HG03066 (cell line): ENCODE measurements around the gene BRIP1.
"Not testable (repeated sequence)": the region's sequence is repeated elsewhere in the genome, so short reads cannot be mapped to it uniquely, and the experiment has no call there.

Source experiments
- ATAC-seq: cut with Tn5 transposase; IDR thresholded peaks from one replicate; pipeline ENCODE4 v1.9.1; 2021; ENCODE audit warnings: low read depth; ENCODE audit not compliant: unreplicated experiment

The BRIP1 gene

DNA sequence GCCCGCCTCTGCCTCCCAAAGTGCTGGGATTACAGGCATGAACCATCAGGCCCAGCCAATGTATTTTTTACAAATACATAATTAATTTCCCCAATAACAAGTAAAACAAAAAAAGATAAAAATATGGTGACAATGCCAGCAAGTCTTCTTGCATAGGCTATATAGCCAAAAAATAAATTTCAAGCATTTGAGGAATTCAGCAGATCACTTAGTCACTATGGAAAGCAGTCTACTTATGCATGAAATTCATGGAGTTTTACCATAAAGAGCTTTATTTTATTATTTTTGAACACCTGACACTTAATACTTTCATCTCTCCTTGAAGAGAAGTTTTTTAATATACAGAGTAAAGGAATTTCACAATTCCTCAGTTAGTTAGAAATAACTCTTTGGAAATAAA lies 56.4 kb downstream of the BRIP1 start:
- no peak for ATAC-seq

GRCh38 chr17:61806081-61806828 lies 57.1 kb downstream of the BRIP1 start:
- ATAC-seq: no peak

DNA sequence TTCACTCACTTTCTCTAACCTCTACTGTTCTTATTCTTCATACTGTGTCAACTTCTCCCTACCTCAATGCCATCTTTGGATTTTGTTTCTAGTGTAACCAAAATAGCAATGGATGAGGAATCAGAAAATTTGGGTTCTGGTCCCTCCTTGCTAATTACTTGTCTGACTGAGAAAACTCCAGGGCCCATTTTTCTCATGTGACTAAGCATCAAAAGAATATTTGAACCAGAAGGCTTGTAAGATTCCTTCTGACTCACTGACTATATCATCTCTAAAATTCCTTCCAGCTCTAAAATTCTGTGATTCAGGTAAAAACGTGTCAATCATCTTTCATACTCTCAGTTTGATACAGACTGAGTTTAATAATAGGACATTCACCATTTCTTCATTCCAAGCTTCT lies 57.9 kb downstream of the BRIP1 start:
- no peak for ATAC-seq

DNA sequence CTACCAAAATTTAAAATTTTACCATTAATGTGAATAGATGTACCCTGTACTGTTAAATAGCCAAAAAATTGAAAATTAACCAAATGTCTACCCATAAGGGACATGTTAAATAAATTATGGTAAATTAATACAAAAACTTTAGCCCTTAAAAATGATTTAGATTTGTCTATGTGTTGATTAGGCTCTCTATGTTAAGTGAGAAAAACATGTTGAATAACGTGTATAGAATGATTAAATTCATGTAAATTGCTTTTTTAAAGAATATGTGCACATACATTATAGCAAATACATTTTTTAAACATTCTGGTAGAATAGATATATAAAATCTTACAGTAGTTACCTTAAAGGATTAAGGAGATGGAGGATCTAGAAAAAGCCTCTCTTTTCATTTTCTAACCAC lies 59.5 kb downstream of the BRIP1 start:
- ATAC-seq: no peak

DNA sequence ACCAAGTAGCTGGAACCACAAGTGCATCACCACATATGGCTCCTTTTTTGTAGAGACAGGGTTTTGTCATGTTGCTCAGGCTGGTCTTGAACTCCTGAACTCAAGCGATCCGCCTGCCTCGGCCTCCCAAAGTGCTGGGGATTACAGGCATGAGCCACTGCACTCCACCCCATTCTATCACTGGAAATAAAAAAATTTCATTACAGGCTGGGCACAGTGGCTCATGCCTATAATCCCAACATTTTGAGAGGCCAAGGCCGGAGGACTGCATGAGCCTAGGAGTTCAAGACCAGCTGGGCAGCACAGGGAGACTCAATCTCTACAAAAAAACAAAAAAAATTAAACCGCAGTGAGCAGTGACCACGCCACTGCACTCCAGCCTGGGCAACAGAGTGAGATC lies 60.1 kb downstream of the BRIP1 start:
- no peak for ATAC-seq

GRCh38 chr17:61799812-61800484 lies 63.4 kb downstream of the BRIP1 start:
- no peak for ATAC-seq

DNA sequence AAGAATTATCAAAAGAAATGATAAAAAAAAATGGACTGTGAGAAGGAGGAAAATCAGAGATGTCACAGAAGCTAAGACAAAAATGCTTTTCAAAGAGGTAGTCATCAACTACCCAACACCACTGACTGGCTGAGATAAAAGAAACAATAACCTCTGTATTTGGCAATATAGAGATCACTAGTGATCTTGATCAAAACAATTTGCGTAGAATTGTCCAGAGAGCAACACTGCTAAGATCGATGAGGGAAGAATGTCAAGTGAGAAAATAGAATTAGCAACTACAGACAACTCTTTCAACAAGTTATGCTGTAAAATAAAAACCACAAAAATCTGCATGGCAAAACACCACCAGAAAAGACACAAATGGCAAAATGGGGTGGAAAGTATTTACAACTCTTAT lies 66.0 kb downstream of the BRIP1 start:
- ATAC-seq: no peak

DNA sequence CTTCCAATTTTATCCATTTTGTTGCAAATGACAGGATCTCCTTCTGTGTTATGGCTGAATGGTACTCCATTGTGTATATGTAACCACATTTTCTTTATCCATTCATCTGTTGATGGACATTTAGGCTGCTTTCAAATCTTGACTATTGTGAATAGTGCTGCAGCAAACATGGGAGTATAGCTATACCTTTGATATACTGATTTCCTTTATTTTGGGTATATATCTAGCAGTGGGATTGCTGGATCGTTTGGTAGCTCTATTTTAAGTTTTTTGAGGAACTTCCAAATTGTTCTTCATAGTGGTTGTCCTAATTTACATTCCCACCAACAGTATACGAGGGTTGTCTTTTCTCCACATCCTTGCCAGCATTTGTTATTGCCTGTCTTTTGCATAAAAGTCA lies 67.8 kb downstream of the BRIP1 start:
- no peak for ATAC-seq

- ATAC-seq: no peak
Observed at GRCh38 chr17:61794792-61795191, 68.5 kb downstream of the BRIP1 start.

- no peak for ATAC-seq
Observed at GRCh38 chr17:61794242-61794641, 69.1 kb downstream of the BRIP1 start.

GRCh38 chr17:61793565-61793964 lies 69.8 kb downstream of the BRIP1 start:
- ATAC-seq: no peak

- ATAC-seq: no peak
Observed at GRCh38 chr17:61789872-61790271, 73.5 kb downstream of the BRIP1 start.

DNA sequence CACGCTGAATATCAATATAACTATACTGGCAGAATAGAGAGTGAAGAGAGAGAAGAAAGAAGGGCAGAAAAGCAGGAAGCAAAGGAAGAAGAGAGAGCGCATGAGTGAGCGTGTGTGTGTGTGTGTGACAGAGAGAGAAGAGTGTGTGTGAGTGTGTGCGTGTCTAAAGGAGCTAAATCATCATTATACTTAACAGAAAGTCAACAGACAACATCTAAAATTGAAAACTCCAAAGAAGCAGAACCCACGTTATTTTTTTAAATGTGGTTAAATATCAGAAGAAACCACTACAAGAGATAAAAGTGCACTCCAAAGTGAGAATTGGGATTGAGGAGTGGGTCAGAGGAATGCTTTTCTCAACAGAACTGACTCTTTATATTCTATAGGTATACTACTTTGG lies 77.2 kb downstream of the BRIP1 start:
- ATAC-seq: no peak

GRCh38 chr17:61784510-61784909 lies 78.8 kb downstream of the BRIP1 start:
- ATAC-seq: peak; percentile 45

DNA sequence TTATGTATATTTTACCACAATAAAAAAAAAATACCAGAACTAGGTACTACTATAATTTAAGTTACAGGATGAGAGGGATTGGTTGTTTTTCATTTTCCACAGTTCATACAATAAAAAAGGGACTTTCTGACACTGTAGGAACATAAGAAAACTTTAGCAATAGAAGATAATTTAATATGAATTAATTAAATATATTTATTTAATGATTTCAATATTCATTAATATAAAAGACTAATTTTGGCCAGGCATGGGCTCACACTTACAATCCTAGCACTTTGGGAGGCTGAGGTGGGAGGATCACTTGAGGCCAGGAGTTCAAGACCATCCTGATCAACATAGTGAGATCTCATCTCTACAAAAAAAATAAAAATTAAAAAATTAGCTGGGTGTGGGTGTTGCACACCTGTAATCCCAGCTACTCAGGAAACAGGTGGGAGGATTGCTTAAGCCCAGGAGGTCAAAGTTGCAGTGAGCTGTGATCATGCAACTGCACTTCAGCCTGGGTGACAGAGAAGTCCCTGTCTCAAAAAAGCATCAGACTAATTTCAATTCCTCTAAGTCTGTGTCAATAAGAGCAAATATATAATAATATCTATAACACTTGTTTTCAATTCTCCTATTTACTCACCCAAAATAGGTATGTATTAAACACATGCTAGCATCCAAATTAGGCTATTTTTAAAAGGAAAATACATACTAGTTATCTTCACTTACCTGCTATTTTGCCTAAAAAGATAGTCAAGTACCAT lies 79.6 kb downstream of the BRIP1 start:
- ATAC-seq: peak; percentile 65

DNA sequence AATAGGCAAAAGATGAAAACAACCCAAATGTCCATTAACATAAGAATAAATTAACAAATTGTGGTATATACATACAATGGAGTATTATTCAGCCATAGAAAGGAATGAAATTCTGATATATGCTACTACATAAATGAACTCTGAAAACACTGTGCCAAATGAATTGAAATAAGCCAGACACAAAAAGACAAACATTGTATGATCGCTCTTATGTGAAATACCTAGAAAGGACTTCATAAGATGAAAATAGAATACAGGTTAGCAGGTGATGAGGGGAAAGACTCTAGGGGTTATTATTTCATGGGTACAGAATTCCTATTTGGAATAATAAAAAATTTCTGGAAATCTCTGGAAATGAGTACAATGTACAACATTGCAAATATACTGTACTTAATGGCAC lies 80.2 kb downstream of the BRIP1 start:
- no peak for ATAC-seq

DNA sequence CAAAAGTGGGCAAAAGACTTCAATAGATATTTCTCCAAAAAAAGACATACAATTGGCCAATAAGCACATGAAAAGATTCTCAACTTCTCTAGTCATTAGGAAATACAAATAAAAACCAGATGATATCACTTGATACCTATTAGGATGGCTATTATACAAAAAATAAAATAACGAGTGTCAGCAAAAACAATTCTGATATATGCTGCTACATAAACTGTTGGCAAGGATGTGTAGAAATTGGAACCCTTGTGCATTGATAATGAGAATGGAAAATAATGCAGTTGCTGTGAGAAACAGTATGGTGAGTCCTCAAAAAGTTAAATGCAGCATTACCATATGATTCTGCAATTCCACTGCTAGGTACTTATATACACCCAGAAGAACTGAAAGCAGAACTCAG lies 80.6 kb downstream of the BRIP1 start:
- ATAC-seq: no peak

- no peak for ATAC-seq
Observed at GRCh38 chr17:61775364-61775763, 88.0 kb downstream of the BRIP1 start.

DNA sequence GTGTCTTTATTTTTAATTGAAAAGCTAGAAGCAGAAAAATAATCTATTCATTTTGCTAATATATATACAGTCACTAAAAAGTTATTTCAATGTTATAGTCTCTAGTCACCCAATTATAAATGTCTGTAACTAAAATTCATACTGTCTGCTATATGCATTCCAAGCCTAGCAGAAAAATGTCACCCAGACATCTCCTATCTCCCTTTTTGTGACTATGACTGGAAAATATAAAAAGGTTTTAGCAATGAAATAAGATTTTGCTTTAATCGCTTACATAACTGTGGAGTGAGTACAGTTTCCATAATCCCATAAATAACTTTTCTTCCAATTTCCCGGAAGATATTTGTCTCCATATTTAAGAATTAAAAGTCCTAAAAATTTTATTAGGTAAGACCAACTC lies 88.6 kb downstream of the BRIP1 start:
- no peak for ATAC-seq

GRCh38 chr17:61774087-61774486 lies 89.2 kb downstream of the BRIP1 start:
- not testable (repeated sequence) for ATAC-seq

GRCh38 chr17:61770752-61771533 lies 92.4 kb downstream of the BRIP1 start:
- no peak for ATAC-seq
